Brain microvascular endothelial cell (primary cell): Measurements from ENCODE around the gene CCDC15.

ENCODE experiments used
- DNase-seq: peaks from one replicate; pipeline ENCODE4 v3.0.0-alpha.2; 2020
- H3K27ac ChIP-seq: fragments of 250-450 bp; sonication (Bioruptor Pico); 2 replicates; pipeline ENCODE4 v1.5.1; 2020; ENCODE audit warnings: mild to moderate bottlenecking, moderate library complexity
- H3K27me3 ChIP-seq: fragments of 250-450 bp; sonication (Bioruptor Pico); replicated peaks from 2 replicates; pipeline ENCODE4 v1.5.1; 2020; ENCODE audit warnings: mild to moderate bottlenecking
- H3K36me3 ChIP-seq: fragments of 250-450 bp; sonication (Bioruptor Pico); replicated peaks from 2 replicates; pipeline ENCODE4 v1.5.1; 2020; ENCODE audit warnings: mild to moderate bottlenecking
- H3K4me3 ChIP-seq: 2 replicates; pipeline ENCODE4 v1.5.1; 2011; ENCODE audit warnings: low read depth, mild to moderate bottlenecking, control low read depth, low read length, moderate library complexity
- in situ Hi-C: cut with HindIII; loops from 2 replicates; pipeline ENCODE4 v1.10.0; 2017; ENCODE audit warnings: low sequenced_read_pairs, low pct_ligation_motif_present
- TF ChIP-seq, protein P1 (sequence below): IDR thresholded peaks from 2 replicates; pipeline ENCODE4 v1.5.1; 2011; ENCODE audit warnings: low read depth, mild to moderate bottlenecking, moderate library complexity, low read length, control low read depth, inconsistent platforms; ENCODE audit errors: missing control alignments

CCDC15 gene

DNA sequence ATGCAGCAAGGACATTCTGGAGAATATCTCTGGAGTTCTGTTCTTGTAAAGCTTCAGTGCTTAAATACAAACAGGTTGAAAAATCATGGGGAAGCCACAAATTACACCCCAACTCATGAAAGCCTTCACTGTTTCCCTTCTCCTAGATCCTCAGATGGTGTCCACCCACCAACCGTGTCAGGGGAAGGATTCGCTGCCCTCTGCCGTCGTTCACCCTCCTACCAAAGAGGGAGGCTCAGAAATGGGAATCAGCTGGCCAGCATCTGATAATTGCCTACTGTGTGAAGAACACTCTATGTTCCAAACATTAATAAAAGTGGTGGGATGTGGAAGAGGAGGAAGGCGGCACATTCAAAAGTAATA is 10.8 kb upstream of the CCDC15 start:
- TF ChIP-seq, protein P1, sequence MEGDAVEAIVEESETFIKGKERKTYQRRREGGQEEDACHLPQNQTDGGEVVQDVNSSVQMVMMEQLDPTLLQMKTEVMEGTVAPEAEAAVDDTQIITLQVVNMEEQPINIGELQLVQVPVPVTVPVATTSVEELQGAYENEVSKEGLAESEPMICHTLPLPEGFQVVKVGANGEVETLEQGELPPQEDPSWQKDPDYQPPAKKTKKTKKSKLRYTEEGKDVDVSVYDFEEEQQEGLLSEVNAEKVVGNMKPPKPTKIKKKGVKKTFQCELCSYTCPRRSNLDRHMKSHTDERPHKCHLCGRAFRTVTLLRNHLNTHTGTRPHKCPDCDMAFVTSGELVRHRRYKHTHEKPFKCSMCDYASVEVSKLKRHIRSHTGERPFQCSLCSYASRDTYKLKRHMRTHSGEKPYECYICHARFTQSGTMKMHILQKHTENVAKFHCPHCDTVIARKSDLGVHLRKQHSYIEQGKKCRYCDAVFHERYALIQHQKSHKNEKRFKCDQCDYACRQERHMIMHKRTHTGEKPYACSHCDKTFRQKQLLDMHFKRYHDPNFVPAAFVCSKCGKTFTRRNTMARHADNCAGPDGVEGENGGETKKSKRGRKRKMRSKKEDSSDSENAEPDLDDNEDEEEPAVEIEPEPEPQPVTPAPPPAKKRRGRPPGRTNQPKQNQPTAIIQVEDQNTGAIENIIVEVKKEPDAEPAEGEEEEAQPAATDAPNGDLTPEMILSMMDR = peak; percentile 42
- Histone ChIP-seq H3K4me3 (no peak overlapping the region), H3K27me3 (no peaks in the 10 kb centered on the region), H3K36me3 (no peaks in the 10 kb centered on the region), H3K27ac (no peak overlapping the region)
- DNase-seq = no peak
- in situ Hi-C loops = no loop called here

DNA sequence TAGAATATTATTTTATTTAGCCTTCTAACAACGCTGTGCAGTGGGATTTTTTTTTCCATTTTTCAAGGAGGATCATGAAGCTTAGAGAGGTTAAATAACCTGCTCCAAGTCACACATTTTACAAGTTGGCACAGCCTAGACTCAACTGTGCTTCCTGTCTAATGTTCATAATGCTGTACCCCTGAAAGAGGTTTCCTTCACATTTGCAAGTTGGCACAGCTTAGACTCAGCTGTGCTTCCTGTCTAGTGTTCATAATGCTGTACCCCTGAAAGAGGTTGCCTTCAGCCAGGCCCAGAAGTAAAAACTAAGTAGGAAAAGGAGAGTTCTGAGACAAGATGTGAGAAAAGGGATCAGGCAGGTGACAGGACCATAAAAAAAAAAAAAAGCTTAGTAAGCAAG is 10.3 kb upstream of the CCDC15 start:
- H3K27ac ChIP-seq = no peak overlapping the region
- in situ Hi-C loops = no loop called here
- no peaks in the 10 kb centered on the region for H3K27me3 ChIP-seq
- no peak overlapping the region for H3K4me3 ChIP-seq
- no peaks in the 10 kb centered on the region for H3K36me3 ChIP-seq
- TF ChIP-seq, protein P1 = no peak
- DNase-seq = no peak

DNA sequence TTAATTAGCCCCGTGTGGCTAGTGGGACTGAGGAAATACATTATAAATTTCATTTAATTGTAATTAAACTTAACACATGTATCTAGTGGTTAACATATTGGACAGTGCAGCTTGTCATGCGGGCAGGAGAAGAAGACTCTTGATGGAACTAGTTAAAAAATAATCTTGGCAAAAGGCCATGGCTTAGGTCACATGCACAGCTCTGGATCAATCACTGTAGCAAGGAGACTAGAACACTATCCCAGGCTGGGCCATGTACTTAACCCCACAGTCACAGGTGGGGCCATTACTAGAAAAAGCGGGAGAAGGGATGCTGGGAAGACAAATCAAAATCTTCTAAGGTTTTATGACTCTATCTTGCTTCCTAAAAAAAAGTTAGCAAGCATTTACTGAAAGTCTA is 9.4 kb upstream of the CCDC15 start:
- no peak for DNase-seq
- in situ Hi-C loops = no loop called here
- Histone ChIP-seq H3K27ac (no peak overlapping the region), H3K27me3 (no peaks in the 10 kb centered on the region), H3K36me3 (no peaks in the 10 kb centered on the region), H3K4me3 (no peak overlapping the region)
- TF ChIP-seq, protein P1 = no peak

DNA sequence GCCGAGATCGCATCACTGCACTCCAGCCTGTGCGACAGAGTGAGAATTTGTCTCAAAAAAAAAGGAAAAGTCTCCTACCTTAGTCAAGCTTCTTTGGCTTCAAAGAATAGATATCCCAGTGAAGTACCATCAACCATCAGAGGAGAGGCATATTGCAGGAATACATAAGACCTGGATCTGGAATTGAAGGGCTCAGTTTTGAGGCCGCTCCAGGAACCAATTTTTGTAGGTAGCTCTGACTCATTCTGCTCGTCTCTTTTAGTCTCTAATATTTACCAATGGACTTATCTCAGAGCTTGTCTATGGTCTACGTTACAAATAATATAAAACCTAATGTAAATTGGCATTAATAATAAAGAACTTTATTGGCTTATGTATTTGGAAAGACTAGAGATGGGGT is 8.2 kb upstream of the CCDC15 start:
- TF ChIP-seq, protein P1 = no peak
- no peak for DNase-seq
- no peak overlapping the region for H3K4me3 ChIP-seq
- in situ Hi-C loops = no loop called here
- no peaks in the 10 kb centered on the region for H3K27me3 ChIP-seq
- no peaks in the 10 kb centered on the region for H3K36me3 ChIP-seq
- H3K27ac ChIP-seq = no peak overlapping the region

DNA sequence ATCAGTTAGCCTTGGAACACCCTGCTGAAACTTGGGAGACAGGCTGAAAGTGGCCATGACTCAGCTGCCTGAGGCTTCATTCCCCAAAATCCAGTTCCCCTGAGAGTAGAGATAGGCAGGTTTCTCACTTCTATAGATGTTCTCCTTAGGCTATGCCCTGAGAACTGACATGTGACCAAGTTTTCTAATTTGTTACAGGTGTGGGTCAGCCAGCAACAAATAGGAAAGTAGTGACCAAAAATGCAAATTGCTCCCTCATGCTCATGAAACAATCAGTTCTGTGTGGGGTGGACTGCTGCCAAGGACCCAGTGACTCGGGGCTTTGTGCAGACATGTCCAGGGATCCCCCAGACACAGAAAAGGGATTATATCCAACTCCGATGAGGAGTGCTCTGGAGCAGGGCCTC is 7.3 kb upstream of the CCDC15 start:
- in situ Hi-C loops = no loop called here
- no peak overlapping the region for H3K4me3 ChIP-seq
- no peak overlapping the region for H3K27ac ChIP-seq
- no peaks in the 10 kb centered on the region for H3K36me3 ChIP-seq
- H3K27me3 ChIP-seq = no peaks in the 10 kb centered on the region
- TF ChIP-seq, protein P1 = no peak
- DNase-seq = no peak

DNA sequence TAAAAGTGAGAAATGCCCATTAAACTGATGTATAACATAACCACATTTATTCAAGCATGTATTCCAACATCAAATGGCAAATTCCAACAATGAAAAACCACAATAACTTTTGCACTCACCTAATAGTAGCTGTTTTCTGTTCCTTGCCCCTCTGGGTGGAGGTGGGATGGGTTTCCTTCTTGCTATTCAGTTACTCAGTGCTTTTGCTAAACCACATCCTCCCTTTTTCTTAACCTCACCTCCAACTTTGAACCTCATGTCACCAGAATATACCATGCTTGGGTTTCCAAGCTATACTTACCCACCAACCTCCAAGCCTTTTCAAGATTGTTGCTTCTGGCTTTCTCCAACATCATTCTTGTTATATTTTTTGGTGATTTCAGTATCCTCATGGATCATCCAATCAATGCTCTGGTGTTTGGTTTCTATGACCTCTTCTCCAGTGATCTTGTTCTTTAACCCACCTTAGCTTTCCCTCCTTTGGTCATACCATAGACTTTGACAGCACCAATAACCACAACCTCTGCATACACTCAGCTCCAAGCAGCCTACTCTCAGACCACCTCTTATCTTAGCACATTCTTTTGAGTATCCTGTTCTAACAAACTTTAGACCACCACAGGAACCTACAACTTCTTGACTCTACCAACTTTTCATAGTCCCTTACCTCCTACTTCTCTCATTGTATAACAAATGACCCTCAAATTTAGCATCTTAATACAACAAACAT is 3.2 kb upstream of the CCDC15 start:
- no peaks in the 10 kb centered on the region for H3K36me3 ChIP-seq
- no peak overlapping the region for H3K27ac ChIP-seq
- TF ChIP-seq, protein P1 = no peak
- no peaks in the 10 kb centered on the region for H3K27me3 ChIP-seq
- H3K4me3 ChIP-seq = no peak overlapping the region
- no peak for DNase-seq
- in situ Hi-C loops = loop anchor here (25.0 kb wide), 2 partner anchors 187 to 462 kb away; no protein-coding TSS in a partner anchor
